Prostate gland (tissue), 2 donors: ENCODE measurements around the gene ACOXL.

Experiments
- CTCF ChIP-seq, 4 experiments: fragments of 200-600 bp in 2 of 4; fragments of 450-650 bp in 2 of 4; sonication (generic) in 2 of 4; IDR thresholded peaks; 1 replicate in 3 of 4; 2 replicates in 1 of 4; pipeline ENCODE4 v1.5.1; 2016 to 2019; ENCODE audit warnings: antibody characterized with exemption in 4 of 4, mild to moderate bottlenecking in 2 of 4, moderate library complexity in 2 of 4
- POLR2A ChIP-seq: fragments of 450-650 bp; IDR thresholded peaks from one replicate; pipeline ENCODE4 v1.6.1; 2016; ENCODE audit warnings: antibody characterized with exemption, mild to moderate bottlenecking

- TF ChIP-seq CTCF (IDR thresholded peaks at IDR 0.05) (no peak), POLR2A (no peak)
Observed at GRCh38 chr2:110873056-110873502, 140.7 kb downstream of the ACOXL start.
